Esophagus mucosa (tissue), 1 donor: ENCODE measurements around the gene ATAD1. TPM values are rescaled to one million over a fixed set of nuclear protein-coding genes. Genes with fewer than 3 reads are reported as not detected.

Experiments used
- ATAC-seq: fragments of 200-7000 bp; cut with Tn5 transposase; one replicate; pipeline ENCODE4 v1.9.1; 2020
- total RNA-seq: library from RNA; stranded (reverse); gene quantifications from one replicate; pipeline ENCODE4 v1.2.4, GENCODE V29; 2023
- donor health status: DM: yes; HTN: yes; CAD: no.

ATAD1 gene
- total RNA-seq, 1 donor from 2014 or later: 26.3 TPM

GRCh38 chr10:87712913-87713616 is 105.0 kb downstream of the ATAD1 start:
- no peak for ATAC-seq

GRCh38 chr10:87707254-87707653 is 110.8 kb downstream of the ATAD1 start:
- no peak for ATAC-seq

- no peak for ATAC-seq
Observed at GRCh38 chr10:87706731-87707130, 111.3 kb downstream of the ATAD1 start.

- ATAC-seq: no peak
Observed at GRCh38 chr10:87705339-87705738, 112.7 kb downstream of the ATAD1 start.

- no peak for ATAC-seq
Observed at GRCh38 chr10:87703771-87704170, 114.3 kb downstream of the ATAD1 start.

GRCh38 chr10:87702973-87703294 is 115.1 kb downstream of the ATAD1 start:
- ATAC-seq: no peak

- no peak for ATAC-seq
Observed at GRCh38 chr10:87702260-87702972, 115.6 kb downstream of the ATAD1 start.

Other genes with a start within 250 kb of the ATAD1 start
- gene PAPSS2, start 158.3 kb downstream of the ATAD1 start, total RNA-seq: 10.4 TPM
- gene KLLN, start 45.3 kb upstream of the ATAD1 start, total RNA-seq: 0.60 TPM
- gene PTEN, start 45.4 kb upstream of the ATAD1 start, total RNA-seq: 77.0 TPM